OCI-LY1 (cell line): ENCODE results near the gene AOAH.
"Not testable (repeated sequence)": the region's sequence is repeated elsewhere in the genome, so short reads cannot be mapped to it uniquely, and the experiment has no call there.

Experiments
- EZH2 ChIP-seq: fragments of 200-600 bp; sonication (generic), shearing (Covaris generic); IDR thresholded peaks from 2 replicates; pipeline ENCODE4 v1.8.0; 2017; ENCODE audit warnings: borderline replicate concordance, mixed run types, mild to moderate bottlenecking, antibody characterized with exemption, low read length, moderate library complexity, mixed read lengths
- TF ChIP-seq, protein P1 (sequence below): fragments of 200-600 bp; sonication (generic), shearing (Covaris generic); IDR thresholded peaks from 2 replicates; pipeline ENCODE4 v1.5.1; 2017; ENCODE audit warnings: mild to moderate bottlenecking, antibody characterized with exemption, low read length, moderate library complexity, mixed read lengths

DNA sequence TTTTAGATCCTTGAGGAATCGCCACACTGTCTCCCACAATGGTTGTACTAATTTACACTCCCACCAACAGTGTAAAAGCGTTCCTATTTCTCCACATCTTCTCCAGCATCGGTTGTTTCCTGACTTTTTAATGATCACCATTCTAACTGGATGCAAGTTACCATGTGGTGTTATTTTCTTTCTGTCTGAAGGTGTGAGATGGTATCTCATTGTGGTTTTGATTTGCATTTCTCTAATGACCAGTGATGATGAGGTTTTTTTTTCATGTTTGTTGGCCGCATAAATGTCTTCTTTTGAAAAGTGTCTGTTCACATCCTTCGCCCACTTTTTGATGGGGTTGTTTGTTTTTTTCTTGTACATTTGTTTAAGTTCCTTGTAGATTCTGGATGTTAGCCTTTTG, 20.4 kb downstream of the AOAH start:
- TF ChIP-seq, protein P1, sequence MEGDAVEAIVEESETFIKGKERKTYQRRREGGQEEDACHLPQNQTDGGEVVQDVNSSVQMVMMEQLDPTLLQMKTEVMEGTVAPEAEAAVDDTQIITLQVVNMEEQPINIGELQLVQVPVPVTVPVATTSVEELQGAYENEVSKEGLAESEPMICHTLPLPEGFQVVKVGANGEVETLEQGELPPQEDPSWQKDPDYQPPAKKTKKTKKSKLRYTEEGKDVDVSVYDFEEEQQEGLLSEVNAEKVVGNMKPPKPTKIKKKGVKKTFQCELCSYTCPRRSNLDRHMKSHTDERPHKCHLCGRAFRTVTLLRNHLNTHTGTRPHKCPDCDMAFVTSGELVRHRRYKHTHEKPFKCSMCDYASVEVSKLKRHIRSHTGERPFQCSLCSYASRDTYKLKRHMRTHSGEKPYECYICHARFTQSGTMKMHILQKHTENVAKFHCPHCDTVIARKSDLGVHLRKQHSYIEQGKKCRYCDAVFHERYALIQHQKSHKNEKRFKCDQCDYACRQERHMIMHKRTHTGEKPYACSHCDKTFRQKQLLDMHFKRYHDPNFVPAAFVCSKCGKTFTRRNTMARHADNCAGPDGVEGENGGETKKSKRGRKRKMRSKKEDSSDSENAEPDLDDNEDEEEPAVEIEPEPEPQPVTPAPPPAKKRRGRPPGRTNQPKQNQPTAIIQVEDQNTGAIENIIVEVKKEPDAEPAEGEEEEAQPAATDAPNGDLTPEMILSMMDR = not testable (repeated sequence)
- not testable (repeated sequence) for TF ChIP-seq EZH2
